Activated CD4-positive, alpha-beta memory T cell treated with anti-CD3 and anti-CD28 coated beads, Interleukin-2, amount 10 ng/mL, durations not matched to agents 7 days and 5 days (primary cell): ENCODE results near the gene CFAP77. TPM values are rescaled to one million over a fixed set of nuclear protein-coding genes. Genes with fewer than 3 reads are reported as not detected.

ENCODE experiments used
- CTCF ChIA-PET: fragments of 350-600 bp; sonication (Branson Sonifier 250); formaldehyde crosslinking; loops from one replicate; lab custom pipeline; 2021; ENCODE audit warnings: antibody characterized with exemption, inconsistent platforms; lab: Charles Lee
- POLR2A ChIA-PET: fragments of 350-600 bp; sonication (Branson Sonifier 250); formaldehyde crosslinking; loops from one replicate; lab custom pipeline; 2021; ENCODE audit warnings: antibody characterized with exemption; lab: Charles Lee
- DNase-seq: peaks from one replicate; pipeline ENCODE4 v3.0.0-alpha.2; 2020
- H3K27ac Mint-ChIP-seq: one replicate; pipeline ENCODE4 v1.8.0; 2021; ENCODE audit warnings: mild to moderate bottlenecking, mixed read lengths
- H3K27me3 Mint-ChIP-seq: one replicate; pipeline ENCODE4 v1.8.0; 2021; ENCODE audit warnings: mixed read lengths
- H3K36me3 Mint-ChIP-seq: one replicate; pipeline ENCODE4 v1.8.0; 2021; ENCODE audit warnings: low read depth, mixed read lengths
- H3K4me1 Mint-ChIP-seq: one replicate; pipeline ENCODE4 v1.8.0; 2021; ENCODE audit warnings: mixed read lengths
- H3K4me3 Mint-ChIP-seq: one replicate; pipeline ENCODE4 v1.8.0; 2021; ENCODE audit warnings: mild to moderate bottlenecking, mixed read lengths
- H3K9me3 Mint-ChIP-seq: one replicate; pipeline ENCODE4 v1.8.0; 2021; ENCODE audit warnings: mixed read lengths
- total RNA-seq, 2 experiments: library from RNA; stranded (reverse); gene quantifications; one replicate each; pipeline ENCODE4 v1.2.3, GENCODE V29; 2021

The CFAP77 gene
- total RNA-seq, 2 experiments from 2014 or later = not detected

DNA sequence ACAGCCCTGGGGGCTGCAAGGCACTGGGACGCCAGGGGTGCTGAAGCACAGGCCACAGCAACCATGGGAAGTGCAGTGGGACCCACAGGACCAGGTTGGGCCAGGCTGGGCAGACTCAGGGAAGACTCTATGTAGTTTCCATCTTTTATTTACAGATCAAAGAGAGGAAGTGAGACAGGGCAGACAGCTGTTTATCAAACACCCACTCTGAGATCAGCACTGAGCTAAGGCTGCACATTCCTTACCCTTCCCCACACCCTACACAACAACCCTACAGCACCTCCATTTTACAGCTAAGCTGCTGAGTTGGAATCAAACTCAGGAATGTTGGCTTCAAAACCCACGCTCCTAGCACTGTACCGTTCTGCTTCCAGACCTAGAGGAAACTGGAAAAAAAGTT, 192.2 kb downstream of the CFAP77 start:
- POLR2A ChIA-PET = no interaction called here
- no peaks in the 10 kb centered on the region for H3K9me3 Mint-ChIP-seq
- peaks cover 3% of the 10 kb centered on the region for H3K36me3 Mint-ChIP-seq
- DNase-seq = no peak
- no peaks in the 10 kb centered on the region for H3K27me3 Mint-ChIP-seq
- CTCF ChIA-PET = no interaction called here
- H3K27ac Mint-ChIP-seq = no peak overlapping the region
- H3K4me3 Mint-ChIP-seq = no peak overlapping the region
- peaks cover 8% of the 10 kb centered on the region for H3K4me1 Mint-ChIP-seq

DNA sequence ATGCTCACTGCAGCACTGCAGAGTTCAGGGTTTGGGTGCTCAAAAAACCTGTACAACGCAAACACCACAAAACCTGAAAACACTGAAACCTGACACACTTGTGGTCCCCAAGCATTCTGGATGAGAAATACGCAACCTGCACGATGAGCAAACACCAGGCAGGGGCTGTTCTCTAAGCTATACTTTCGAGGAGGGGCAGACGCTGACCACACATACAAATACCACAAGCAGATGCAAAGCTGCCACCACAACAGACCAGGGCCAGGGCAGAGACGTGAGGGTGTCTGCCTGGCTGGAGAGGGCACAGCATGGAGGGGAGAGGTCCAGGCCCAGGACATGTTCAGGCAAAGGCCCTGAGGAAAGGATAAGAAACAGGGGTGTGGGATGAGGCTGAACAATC, 195.4 kb downstream of the CFAP77 start:
- Mint-ChIP-seq H3K27ac (no peak overlapping the region), H3K27me3 (no peaks in the 10 kb centered on the region), H3K4me1 (peaks cover 8% of the 10 kb centered on the region), H3K36me3 (peaks cover 8% of the 10 kb centered on the region), H3K9me3 (no peaks in the 10 kb centered on the region), H3K4me3 (no peak overlapping the region)
- DNase-seq = no peak
- CTCF ChIA-PET = no interaction called here
- POLR2A ChIA-PET = no interaction called here

DNA sequence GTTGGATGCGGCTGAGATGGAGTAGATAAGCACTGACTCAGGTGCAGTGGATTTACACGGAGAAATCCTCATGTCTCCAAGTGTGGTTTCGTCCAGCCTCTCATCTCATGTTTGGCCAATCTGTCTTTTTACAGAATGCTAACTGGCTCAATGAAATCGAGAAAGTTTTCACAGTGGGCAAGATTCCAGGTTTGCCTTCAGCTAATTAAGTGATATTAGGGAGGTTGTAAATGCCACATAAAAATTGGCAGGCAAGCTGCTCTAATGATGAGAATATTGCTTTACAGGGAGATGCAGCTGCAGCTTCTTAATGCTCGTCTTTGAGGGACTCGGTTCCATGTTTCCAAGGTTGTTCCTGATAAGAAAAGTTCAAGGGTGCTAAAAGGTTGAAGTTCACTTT, 196.1 kb downstream of the CFAP77 start:
- Mint-ChIP-seq H3K27ac (no peak overlapping the region), H3K4me3 (no peak overlapping the region), H3K9me3 (no peaks in the 10 kb centered on the region), H3K36me3 (peaks cover 11% of the 10 kb centered on the region), H3K4me1 (peaks cover 8% of the 10 kb centered on the region), H3K27me3 (no peaks in the 10 kb centered on the region)
- ChIA-PET POLR2A (no interaction called here), CTCF (no interaction called here)
- no peak for DNase-seq

DNA sequence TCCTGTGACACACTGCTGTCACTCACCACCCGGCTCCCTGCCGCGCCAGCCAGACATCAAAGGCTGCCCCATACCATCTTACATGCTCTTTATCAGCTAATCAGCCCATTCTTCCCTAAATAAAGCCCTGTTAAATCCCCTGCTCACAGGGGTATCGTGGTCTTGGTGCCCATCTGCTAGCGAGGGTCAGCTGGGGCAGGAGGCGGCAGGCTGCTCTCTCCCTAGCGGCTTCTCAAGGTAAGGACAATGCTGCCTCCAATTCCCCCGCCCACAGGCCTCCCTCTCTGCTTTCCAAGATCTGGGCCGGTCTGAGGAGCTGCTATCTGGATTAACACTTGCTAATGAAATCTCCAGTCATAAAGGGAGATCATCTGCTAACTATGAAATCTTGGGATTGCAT, 199.2 kb downstream of the CFAP77 start:
- no peaks in the 10 kb centered on the region for H3K4me1 Mint-ChIP-seq
- no peak overlapping the region for H3K27ac Mint-ChIP-seq
- no peaks in the 10 kb centered on the region for H3K9me3 Mint-ChIP-seq
- POLR2A ChIA-PET = no interaction called here
- H3K36me3 Mint-ChIP-seq = peaks cover 11% of the 10 kb centered on the region
- no peak overlapping the region for H3K4me3 Mint-ChIP-seq
- DNase-seq = no peak
- no peaks in the 10 kb centered on the region for H3K27me3 Mint-ChIP-seq
- CTCF ChIA-PET = no interaction called here

DNA sequence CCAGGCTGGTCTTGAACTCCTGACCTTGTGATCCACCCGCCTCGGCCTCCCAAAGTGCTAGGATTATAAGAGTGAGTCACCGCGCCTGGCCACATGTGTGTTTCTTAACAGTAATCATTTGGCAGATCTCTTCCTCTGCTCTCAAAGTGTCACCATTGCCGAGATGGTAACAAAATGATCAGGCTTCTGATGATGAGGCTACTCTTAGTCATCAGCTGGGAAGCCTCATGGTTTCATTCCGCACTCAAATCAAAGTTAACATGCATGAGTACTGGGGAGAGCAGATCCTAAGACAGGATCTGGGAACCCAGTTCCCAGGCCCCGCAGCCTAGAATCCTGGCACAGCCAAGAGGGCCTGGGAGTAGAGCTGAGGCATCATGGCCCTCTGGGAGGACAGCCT, 199.8 kb downstream of the CFAP77 start:
- no peaks in the 10 kb centered on the region for H3K9me3 Mint-ChIP-seq
- no peak overlapping the region for H3K4me3 Mint-ChIP-seq
- H3K4me1 Mint-ChIP-seq = no peaks in the 10 kb centered on the region
- H3K36me3 Mint-ChIP-seq = peaks cover 10% of the 10 kb centered on the region
- CTCF ChIA-PET = no interaction called here
- DNase-seq = no peak
- H3K27ac Mint-ChIP-seq = no peak overlapping the region
- no peaks in the 10 kb centered on the region for H3K27me3 Mint-ChIP-seq
- POLR2A ChIA-PET = no interaction called here

DNA sequence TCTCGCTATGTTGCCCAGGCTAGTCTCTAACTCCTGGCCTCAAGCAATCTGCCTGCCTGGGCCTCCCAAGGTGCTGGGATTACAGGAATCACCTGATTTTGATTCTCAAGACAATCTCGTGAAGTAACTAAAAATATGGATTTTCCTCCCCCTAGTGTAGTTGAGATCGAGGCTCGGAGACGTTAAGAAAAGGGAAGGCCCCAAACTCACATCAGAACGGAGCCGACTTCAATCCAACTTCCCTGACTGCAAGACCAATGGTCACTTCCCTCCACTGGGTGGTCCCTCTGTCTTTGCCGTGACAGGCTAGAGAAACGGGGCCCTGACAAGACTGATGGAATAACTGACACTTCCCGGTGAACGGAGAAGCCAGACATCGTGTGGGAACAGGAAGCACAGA, 200.7 kb downstream of the CFAP77 start:
- ChIA-PET POLR2A (no interaction called here), CTCF (no interaction called here)
- no peaks in the 10 kb centered on the region for H3K9me3 Mint-ChIP-seq
- DNase-seq = no peak
- H3K27ac Mint-ChIP-seq = no peak overlapping the region
- H3K36me3 Mint-ChIP-seq = peaks cover 10% of the 10 kb centered on the region
- no peaks in the 10 kb centered on the region for H3K27me3 Mint-ChIP-seq
- no peak overlapping the region for H3K4me3 Mint-ChIP-seq
- no peaks in the 10 kb centered on the region for H3K4me1 Mint-ChIP-seq

DNA sequence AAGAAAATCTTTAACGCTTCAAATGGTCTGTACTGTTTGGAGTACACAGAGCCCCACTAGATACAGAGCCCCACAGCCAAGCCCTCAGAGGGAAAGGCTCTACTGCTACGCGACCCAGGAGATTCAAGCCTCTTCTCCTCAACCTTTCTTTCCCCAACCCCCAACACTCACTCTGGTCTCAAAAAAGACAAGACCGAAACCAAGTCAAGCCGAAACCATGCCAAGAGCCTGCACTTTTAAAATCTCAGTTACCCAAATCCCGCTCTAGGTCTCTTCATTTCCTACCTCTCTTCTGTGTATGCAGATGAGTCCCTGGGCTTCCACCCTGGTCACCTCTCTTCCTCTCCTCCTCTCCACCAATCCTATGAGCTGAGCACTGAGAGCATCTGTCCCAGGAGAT, 204.3 kb downstream of the CFAP77 start:
- ChIA-PET POLR2A (no interaction called here), CTCF (no interaction called here)
- Mint-ChIP-seq H3K4me3 (no peak overlapping the region), H3K27ac (no peak overlapping the region), H3K4me1 (peaks cover 16% of the 10 kb centered on the region), H3K27me3 (no peaks in the 10 kb centered on the region), H3K9me3 (no peaks in the 10 kb centered on the region), H3K36me3 (peaks cover 17% of the 10 kb centered on the region)
- no peak for DNase-seq

DNA sequence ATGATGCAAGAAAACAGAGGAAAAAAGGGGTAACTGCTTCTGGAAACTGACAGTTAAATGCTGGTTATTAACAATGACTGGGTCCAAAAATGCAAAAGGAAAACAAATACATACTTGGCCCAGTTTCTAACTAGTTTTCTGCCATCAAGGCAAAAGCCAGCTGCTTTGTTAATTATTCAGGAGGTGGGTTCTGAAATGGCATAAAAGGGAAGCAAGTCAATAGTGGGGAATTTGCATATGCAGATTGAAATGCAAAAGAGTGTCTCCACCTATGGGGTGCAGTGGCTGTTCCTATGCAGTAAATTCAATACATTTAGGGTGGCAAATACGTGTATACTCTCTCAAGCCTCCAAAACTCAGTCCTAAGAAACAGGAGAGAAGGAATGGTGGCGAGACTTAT, 205.8 kb downstream of the CFAP77 start:
- Mint-ChIP-seq H3K27me3 (no peaks in the 10 kb centered on the region), H3K27ac (no peak overlapping the region), H3K4me3 (no peak overlapping the region), H3K36me3 (peaks cover 12% of the 10 kb centered on the region), H3K9me3 (no peaks in the 10 kb centered on the region), H3K4me1 (peaks cover 16% of the 10 kb centered on the region)
- CTCF ChIA-PET = no interaction called here
- POLR2A ChIA-PET = no interaction called here
- no peak for DNase-seq

DNA sequence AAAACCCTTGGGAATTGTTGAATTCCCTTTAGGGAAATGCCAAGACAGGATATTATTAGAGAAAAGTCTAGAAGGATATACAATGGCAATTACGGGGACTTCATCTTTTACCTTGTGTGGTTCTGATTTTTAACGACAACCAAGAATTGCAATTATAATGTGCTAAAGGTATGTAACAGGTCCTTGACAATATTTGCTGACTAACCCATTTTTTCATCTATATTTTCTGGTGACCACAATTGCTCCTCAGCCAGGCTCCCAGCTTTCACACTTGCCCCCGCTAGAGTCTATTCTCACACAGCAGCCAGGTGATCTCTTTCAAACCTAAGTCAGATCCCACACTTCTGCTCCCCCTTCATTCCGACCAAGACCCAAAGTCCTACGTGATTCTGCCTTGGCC, 206.7 kb downstream of the CFAP77 start:
- DNase-seq = no peak
- Mint-ChIP-seq H3K9me3 (no peaks in the 10 kb centered on the region), H3K36me3 (peaks cover 7% of the 10 kb centered on the region), H3K27ac (no peak overlapping the region), H3K4me3 (no peak overlapping the region), H3K4me1 (peaks cover 16% of the 10 kb centered on the region), H3K27me3 (no peaks in the 10 kb centered on the region)
- CTCF ChIA-PET = no interaction called here
- POLR2A ChIA-PET = no interaction called here

DNA sequence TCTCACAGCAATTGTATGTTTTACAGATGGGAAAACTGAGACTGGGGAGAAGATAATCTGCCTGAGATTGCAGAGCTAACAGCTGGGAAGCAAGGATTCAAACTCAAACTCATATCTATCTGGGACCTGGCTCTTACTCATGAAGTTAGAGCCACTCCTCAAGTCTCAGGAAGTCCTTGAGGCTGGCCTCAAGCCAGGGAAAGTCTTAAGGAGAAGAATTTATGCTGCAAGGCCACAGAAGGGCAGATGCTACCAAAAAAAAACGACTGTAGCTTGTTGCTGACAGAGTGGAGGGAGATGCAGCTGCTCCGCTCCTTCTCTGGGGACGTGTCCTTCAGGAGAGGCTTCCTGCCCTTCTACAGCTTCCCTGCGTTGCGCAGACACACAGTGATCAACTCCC, 212.1 kb downstream of the CFAP77 start:
- Mint-ChIP-seq H3K27ac (no peak overlapping the region), H3K4me3 (no peak overlapping the region), H3K9me3 (no peaks in the 10 kb centered on the region), H3K27me3 (no peaks in the 10 kb centered on the region), H3K4me1 (peaks cover 1% of the 10 kb centered on the region), H3K36me3 (peaks cover 3% of the 10 kb centered on the region)
- ChIA-PET POLR2A (no interaction called here), CTCF (interaction anchor here (1.2 kb wide), 1 partner anchor 23 kb away, joined by 3 read pairs; no protein-coding TSS in a partner anchor)
- no peak for DNase-seq

Other genes starting within 250 kb of the CFAP77 start
- gene NTNG2, start 248.2 kb upstream of the CFAP77 start, total RNA-seq = 1 to 10 TPM; 5.9 to 7.3 TPM
- 10 to 100 TPM; 63.7 to 69.4 TPM for gene SETX, start 55.2 kb upstream of the CFAP77 start, total RNA-seq
- 10 to 100 TPM; 24.5 to 26.1 TPM for gene TTF1, start 3.4 kb upstream of the CFAP77 start, total RNA-seq
- gene BARHL1, start 172.4 kb downstream of the CFAP77 start, total RNA-seq = not detected